ENCODE results near the gene GSC2. TPM values are rescaled to one million over a fixed set of nuclear protein-coding genes. Genes with fewer than 3 reads are reported as not detected.

GSC2 gene
- total RNA-seq, 1 donor = not detected

DNA sequence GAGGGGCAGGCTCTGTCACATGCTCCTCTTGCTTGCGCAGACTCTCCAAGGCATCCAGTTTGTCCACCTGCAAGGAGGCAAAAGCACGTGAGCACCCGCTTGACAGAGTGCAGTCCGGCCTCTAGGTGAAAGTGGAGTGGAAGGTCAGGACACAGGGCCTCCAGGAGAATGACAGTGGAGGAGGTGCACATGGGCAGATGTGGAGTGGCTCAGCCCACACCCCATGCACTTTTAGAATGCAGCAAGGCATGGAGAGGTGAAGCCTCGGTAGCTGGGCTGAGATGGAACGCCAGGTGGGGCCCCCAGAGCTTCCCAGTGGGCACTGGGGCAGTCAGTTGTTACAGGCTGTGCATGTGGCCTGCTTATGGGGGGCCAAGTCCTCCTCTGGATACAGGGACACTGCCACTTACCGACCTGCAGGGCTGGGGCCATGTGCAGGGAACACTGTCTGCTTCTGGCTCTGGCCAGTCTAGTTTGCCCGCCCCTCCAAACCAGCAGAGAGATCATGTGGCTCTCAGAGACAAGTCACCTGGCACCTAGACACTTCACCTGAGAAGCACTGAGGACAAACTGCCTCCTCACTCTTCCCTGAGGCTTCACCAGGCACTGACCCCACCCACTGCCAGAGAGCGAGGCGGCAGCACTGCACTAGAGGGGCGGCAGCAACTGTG lies 30.8 kb upstream of the GSC2 start:
- Histone ChIP-seq H3K27me3 (ENCODE audit: insufficient read depth, low read length) (no peaks in the 10 kb centered on the region), H3K4me1 (ENCODE audit: insufficient read depth, low read length) (peaks cover 16% of the 10 kb centered on the region), H3K9me3 (ENCODE audit: low read depth, low read length) (no peaks in the 10 kb centered on the region), H3K4me3 (ENCODE audit: low read length) (no peak overlapping the region)

DNA sequence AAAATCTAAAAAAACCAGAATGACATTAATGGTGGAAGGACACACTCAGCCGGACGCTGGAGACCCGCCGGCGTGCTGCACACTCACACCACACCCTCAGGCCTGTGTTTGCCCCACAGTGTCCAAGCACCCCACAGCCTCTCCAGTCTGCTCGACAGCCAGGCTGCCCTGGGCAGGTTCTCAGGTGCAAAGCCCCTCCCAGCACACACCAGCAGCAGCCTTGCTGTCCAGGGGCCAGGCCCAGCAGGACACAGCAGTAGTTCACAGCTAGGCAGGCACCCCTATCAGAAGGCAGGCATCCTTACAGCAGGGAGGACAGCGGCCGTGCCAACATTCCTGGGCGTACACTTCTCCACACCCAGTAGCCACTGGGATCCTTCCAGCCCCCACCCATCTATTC lies 30.1 kb upstream of the GSC2 start:
- no peaks in the 10 kb centered on the region for H3K9me3 ChIP-seq (ENCODE audit: low read depth, low read length)
- no peak overlapping the region for H3K4me3 ChIP-seq (ENCODE audit: low read length)
- H3K4me1 ChIP-seq (ENCODE audit: insufficient read depth, low read length) = peaks cover 21% of the 10 kb centered on the region
- no peaks in the 10 kb centered on the region for H3K27me3 ChIP-seq (ENCODE audit: insufficient read depth, low read length)

DNA sequence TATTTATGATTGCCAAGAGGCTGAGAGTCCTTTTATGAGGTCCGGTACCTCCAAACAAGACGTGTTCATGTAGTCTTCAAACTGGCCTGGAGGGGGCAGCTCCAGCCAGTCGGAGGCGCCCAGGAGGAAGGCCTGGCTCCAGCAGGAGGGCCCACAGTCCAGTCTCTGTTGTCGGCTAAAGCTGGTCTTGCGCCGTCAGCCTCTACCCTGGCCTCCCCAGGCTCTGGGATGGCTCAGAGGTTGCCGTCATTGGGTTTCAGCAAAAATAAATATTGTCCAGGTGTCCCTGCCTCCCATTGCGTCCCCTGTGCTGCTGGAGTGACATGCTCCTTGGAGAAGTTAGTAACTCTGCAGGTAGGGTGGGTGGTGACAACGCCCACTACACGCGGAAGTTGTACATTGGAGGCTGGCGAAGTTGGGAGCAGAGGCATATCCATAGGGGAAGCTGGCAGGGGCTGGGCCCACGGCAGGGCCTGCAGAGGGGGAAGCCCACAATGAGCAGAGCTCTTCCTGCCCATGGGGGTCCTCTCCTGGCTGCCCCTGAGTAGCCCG lies 29.5 kb upstream of the GSC2 start:
- Histone ChIP-seq H3K4me1 (ENCODE audit: insufficient read depth, low read length) (peaks cover 27% of the 10 kb centered on the region), H3K4me3 (ENCODE audit: low read length) (peak overlapping the region; percentile 62), H3K27me3 (ENCODE audit: insufficient read depth, low read length) (no peaks in the 10 kb centered on the region), H3K9me3 (ENCODE audit: low read depth, low read length) (no peaks in the 10 kb centered on the region)

GRCh38 chr22:19178657-19179496 lies 28.8 kb upstream of the GSC2 start, which contains the start of gene SLC25A1:
TSS of gene SLC25A1 (minus strand) at chr22:19178736. CDS start at chr22:19178673, 63 bp downstream.
- Histone ChIP-seq H3K4me1 (ENCODE audit: insufficient read depth, low read length) (peaks cover 34% of the 10 kb centered on the region), H3K4me3 (ENCODE audit: low read length) (peak within 1 kb of the TSS; percentile 62), H3K27me3 (ENCODE audit: insufficient read depth, low read length) (no peaks in the 10 kb centered on the region), H3K9me3 (ENCODE audit: low read depth, low read length) (no peaks in the 10 kb centered on the region)

- H3K4me1 ChIP-seq (ENCODE audit: insufficient read depth, low read length) = peaks cover 41% of the 10 kb centered on the region
- peak overlapping the region; percentile 62 for H3K4me3 ChIP-seq (ENCODE audit: low read length)
- H3K9me3 ChIP-seq (ENCODE audit: low read depth, low read length) = no peaks in the 10 kb centered on the region
- H3K27me3 ChIP-seq (ENCODE audit: insufficient read depth, low read length) = no peaks in the 10 kb centered on the region
These were observed 28.1 kb upstream of the GSC2 start for GRCh38 chr22:19178065-19178656.

DNA sequence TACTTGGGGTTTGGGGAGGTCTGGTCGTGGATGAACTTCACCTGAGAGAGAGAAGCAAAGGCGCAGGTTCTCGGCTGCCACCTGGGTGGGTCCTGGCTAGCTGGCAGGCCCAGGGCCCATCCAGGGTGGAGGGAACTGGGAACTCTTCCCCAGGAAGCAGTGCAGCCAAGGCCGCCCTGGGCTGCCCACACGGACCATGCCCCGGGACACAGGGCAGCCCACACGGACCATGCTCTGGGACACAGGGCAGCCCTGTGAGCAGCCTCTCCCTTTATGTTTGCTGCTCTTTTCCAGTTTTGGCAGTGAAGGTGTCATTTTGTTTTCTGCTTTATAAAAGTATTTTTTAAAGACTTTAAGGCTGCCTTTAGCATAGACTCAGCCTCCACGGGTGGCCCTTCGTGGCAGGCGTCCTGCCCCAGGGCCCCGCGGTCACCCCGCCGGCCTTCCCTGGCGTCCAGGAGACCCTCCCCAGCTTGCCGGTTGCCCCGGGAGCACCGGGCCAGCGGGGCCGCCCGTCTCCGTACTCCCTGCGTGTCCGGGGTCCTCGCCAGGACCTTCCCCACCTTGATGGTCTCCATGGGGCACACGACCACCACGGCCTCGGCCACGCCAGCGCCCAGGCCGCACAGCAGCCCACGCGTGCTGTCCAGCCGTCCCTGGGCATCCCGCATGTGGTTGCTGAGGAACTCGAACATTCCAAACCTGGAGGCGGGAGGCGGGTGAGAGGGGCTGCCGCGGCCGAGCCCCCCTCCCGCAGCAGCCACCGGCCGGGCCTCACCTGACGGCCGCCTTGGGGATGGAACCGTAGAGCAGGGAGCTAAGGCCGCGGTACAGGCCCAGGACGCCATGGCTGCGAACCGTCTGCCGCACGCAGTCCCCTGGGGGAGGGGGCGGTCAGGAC lies 27.3 kb upstream of the GSC2 start:
- no peaks in the 10 kb centered on the region for H3K27me3 ChIP-seq (ENCODE audit: insufficient read depth, low read length)
- H3K9me3 ChIP-seq (ENCODE audit: low read depth, low read length) = no peaks in the 10 kb centered on the region
- peaks cover 49% of the 10 kb centered on the region for H3K4me1 ChIP-seq (ENCODE audit: insufficient read depth, low read length)
- H3K4me3 ChIP-seq (ENCODE audit: low read length) = peak overlapping the region; percentile 62

DNA sequence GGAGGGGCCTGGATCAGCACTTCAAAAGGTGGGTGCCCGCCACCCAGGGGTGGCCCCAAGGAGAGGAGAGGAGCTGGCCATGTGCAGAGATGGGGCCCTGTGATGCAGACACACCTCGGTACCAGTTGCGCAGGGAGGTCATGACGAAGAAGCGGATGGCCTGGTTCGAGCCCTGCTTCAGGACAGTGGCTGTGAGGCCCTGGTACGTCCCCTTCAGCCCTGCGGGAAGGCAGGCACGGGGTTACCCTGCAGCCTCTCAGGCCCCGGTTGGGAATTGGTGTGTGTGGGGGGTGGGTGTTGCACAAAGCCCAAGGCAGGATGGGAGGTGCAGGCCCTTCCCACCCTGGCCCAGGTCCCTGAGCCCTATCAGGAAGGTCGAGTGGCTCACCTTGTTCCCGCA lies 26.6 kb upstream of the GSC2 start:
- H3K27me3 ChIP-seq (ENCODE audit: insufficient read depth, low read length) = no peaks in the 10 kb centered on the region
- H3K4me1 ChIP-seq (ENCODE audit: insufficient read depth, low read length) = peaks cover 55% of the 10 kb centered on the region
- H3K4me3 ChIP-seq (ENCODE audit: low read length) = no peak overlapping the region
- no peaks in the 10 kb centered on the region for H3K9me3 ChIP-seq (ENCODE audit: low read depth, low read length)

DNA sequence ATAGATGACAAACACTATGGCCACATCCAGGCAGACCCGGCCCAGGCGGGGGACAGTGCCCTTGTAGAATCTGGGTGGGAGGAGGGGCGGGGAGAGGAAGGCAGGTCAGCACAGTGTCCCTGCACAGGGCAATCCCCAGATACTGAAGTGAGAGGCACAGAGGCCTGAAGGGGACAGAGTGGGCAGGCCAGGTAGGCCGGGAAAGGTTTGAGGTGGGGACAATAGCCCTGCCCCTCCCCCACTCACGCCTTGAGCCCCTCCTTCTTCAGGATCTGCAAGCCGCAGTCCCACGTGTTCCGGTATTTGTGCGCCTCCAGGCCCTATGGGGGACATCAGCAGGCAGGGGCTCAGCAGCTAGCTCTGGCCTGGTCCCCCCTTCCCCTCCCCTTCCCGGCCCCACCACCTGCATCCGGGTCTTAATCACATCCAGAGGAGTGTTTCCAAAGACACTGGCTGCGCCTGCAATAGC lies 26.1 kb upstream of the GSC2 start:
- Histone ChIP-seq H3K9me3 (ENCODE audit: low read depth, low read length) (no peaks in the 10 kb centered on the region), H3K4me1 (ENCODE audit: insufficient read depth, low read length) (peaks cover 55% of the 10 kb centered on the region), H3K27me3 (ENCODE audit: insufficient read depth, low read length) (no peaks in the 10 kb centered on the region), H3K4me3 (ENCODE audit: low read length) (no peak overlapping the region)

DNA sequence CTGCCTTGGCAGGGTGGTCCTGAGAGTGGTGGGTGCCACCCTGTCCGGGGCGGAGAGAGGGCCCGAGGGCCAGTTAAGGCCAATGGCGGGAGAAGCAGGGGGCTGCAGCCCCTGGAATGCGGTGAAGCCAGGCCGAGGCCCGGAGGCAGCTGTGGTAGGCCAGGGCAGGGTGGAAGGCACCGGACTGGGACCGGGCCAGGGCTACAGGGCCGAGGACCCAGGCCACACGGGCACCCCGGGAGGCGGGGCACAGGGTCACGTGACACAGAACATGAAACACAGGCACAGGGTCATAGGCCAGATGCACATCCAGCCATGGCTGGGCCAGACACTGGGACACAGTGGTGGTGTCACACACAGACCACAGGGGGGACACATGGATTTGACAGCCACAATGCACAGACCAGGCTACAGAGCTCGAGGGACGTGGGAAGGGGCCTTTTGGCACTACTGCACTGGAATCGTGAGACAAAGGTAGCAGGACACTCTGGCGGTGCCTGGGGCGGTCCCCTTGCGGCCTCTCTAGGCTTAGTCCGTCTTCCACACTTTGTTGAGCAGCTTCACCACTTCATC lies 25.6 kb upstream of the GSC2 start:
- H3K4me1 ChIP-seq (ENCODE audit: insufficient read depth, low read length) = peaks cover 60% of the 10 kb centered on the region
- H3K9me3 ChIP-seq (ENCODE audit: low read depth, low read length) = no peaks in the 10 kb centered on the region
- H3K4me3 ChIP-seq (ENCODE audit: low read length) = no peak overlapping the region
- peaks cover 1% of the 10 kb centered on the region for H3K27me3 ChIP-seq (ENCODE audit: insufficient read depth, low read length)

- H3K9me3 ChIP-seq (ENCODE audit: low read depth, low read length) = no peaks in the 10 kb centered on the region
- peaks cover 7% of the 10 kb centered on the region for H3K27me3 ChIP-seq (ENCODE audit: insufficient read depth, low read length)
- H3K4me3 ChIP-seq (ENCODE audit: low read length) = no peak overlapping the region
- H3K4me1 ChIP-seq (ENCODE audit: insufficient read depth, low read length) = peaks cover 65% of the 10 kb centered on the region
These were observed 25.0 kb upstream of the GSC2 start for GRCh38 chr22:19175026-19175601.

GRCh38 chr22:19174106-19175025 lies 24.3 kb upstream of the GSC2 start:
- peaks cover 14% of the 10 kb centered on the region for H3K27me3 ChIP-seq (ENCODE audit: insufficient read depth, low read length)
- H3K4me1 ChIP-seq (ENCODE audit: insufficient read depth, low read length) = peaks cover 62% of the 10 kb centered on the region
- no peaks in the 10 kb centered on the region for H3K9me3 ChIP-seq (ENCODE audit: low read depth, low read length)
- H3K4me3 ChIP-seq (ENCODE audit: low read length) = no peak overlapping the region

DNA sequence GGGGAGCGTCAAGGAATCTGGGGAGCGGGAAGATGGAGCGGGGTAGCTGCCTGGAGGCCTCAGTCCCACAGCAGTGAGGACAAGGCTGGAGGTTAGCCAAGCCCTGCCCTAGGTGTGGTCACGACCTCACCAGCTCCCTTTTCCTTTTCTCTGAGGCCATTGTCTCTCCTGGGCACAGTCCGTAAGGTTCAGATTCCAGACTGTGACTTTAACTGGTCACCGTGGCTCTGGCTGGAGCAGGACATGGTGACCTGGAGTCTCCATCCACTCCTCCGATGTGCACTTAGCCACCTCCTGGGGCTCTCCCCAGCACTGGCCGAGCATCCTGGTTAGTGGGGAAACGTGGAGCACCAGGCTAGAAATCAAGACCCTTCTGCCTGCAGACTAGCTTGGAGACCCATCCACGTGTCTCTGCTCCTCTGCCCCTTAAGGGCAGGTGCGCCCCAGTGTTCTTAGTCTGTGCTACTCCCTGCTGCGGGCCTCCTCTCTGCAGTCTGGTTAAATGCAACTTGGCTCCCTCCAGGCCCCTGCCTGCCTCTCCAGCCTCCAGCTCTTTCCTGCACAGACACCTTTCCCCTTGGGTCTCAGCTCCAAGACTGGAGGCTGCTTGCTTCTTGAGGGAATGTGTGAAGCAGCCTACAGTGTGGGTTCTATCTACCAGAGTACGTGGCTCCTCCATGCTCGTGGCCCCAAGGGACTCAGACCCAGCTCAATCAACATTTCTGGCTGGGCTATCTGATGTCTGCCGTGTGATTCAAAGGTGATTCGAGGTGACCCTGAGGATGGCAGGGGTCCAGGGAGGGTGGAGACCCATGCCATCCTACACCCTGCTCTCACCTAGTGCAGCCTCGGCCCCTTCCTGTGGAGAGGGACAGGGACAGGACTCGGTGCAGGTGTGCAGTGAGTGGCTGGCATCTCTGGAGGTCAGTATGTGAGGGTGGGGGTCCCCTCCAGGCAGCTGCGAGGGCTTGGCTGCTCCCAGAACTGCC lies 23.2 kb upstream of the GSC2 start:
- Histone ChIP-seq H3K4me1 (ENCODE audit: insufficient read depth, low read length) (peaks cover 56% of the 10 kb centered on the region), H3K27me3 (ENCODE audit: insufficient read depth, low read length) (peaks cover 25% of the 10 kb centered on the region), H3K4me3 (ENCODE audit: low read length) (no peak overlapping the region), H3K9me3 (ENCODE audit: low read depth, low read length) (no peaks in the 10 kb centered on the region)

Measured in mononuclear cell (primary cell).